HG03571 (cell line): ENCODE data around the gene MRPS24.
"Not testable (repeated sequence)": the region's sequence is repeated elsewhere in the genome, so short reads cannot be mapped to it uniquely, and the experiment has no call there.

Experiments
- ATAC-seq: cut with Tn5 transposase; IDR thresholded peaks from one replicate; pipeline ENCODE4 v1.9.1; 2021; ENCODE audit not compliant: unreplicated experiment

Gene MRPS24

GRCh38 chr7:43843296-43843695, 26.0 kb downstream of the MRPS24 start:
- no peak for ATAC-seq

GRCh38 chr7:43838201-43838658, 31.1 kb downstream of the MRPS24 start:
- no peak for ATAC-seq

GRCh38 chr7:43834463-43835251, 34.7 kb downstream of the MRPS24 start:
- ATAC-seq, result no peak

- not testable (repeated sequence) for ATAC-seq
These were observed 38.4 kb downstream of the MRPS24 start for GRCh38 chr7:43830917-43831316.

- no peak for ATAC-seq
These were observed 43.9 kb downstream of the MRPS24 start for GRCh38 chr7:43825391-43825808.

- no peak for ATAC-seq
These were observed 44.4 kb downstream of the MRPS24 start for GRCh38 chr7:43824963-43825362.

GRCh38 chr7:43824513-43824912, 44.8 kb downstream of the MRPS24 start:
- ATAC-seq, result not testable (repeated sequence)

GRCh38 chr7:43823941-43824340, 45.4 kb downstream of the MRPS24 start:
- ATAC-seq, result no peak

- not testable (repeated sequence) for ATAC-seq
These were observed 45.9 kb downstream of the MRPS24 start for GRCh38 chr7:43823425-43823824.
